DLD1 (cell line): ENCODE results near the gene LEFTY1.
"Not testable (repeated sequence)": the region's sequence is repeated elsewhere in the genome, so short reads cannot be mapped to it uniquely, and the experiment has no call there.

ENCODE experiments used
- in situ Hi-C: cut with HindIII; loops from 2 replicates; pipeline ENCODE4 v1.10.0; 2017; ENCODE audit warnings: low sequenced_read_pairs

Gene LEFTY1

DNA sequence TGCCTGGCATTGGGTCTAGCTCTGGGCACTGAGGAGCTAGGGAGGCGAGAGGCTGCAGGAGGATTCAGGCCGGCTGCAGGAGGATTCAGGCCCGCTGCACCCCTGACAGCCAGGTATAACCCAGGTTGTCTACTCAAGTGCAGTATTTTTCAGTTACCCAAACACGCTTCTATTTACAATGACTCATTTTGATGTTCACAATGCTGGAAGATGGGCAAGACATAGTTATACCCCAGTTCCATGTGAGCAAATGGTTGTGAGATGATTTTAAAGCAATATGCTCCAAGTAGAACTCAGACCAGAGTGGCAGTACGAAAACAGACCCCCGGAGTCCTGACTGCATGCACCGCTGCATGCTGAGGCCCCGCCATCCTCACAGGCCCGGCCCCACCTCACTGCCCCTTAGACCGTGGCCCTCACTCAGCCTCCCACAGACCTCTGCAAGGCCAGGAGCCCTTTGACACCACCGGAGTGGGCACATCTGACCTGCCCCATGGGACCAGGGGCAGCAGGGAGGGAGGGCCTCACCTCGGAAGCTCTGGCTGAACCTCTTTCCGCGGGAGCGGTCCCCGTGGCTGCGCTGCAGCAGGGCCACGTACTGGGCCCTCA lies 553 bp downstream of the LEFTY1 start:
- in situ Hi-C loops, result no loop called here

GRCh38 chr1:225887554-225888288 lies 1.2 kb downstream of the LEFTY1 start:
- in situ Hi-C loops, result not testable (repeated sequence)

- in situ Hi-C loops, result no loop called here
Observed at GRCh38 chr1:225887030-225887314, 2.0 kb downstream of the LEFTY1 start.

DNA sequence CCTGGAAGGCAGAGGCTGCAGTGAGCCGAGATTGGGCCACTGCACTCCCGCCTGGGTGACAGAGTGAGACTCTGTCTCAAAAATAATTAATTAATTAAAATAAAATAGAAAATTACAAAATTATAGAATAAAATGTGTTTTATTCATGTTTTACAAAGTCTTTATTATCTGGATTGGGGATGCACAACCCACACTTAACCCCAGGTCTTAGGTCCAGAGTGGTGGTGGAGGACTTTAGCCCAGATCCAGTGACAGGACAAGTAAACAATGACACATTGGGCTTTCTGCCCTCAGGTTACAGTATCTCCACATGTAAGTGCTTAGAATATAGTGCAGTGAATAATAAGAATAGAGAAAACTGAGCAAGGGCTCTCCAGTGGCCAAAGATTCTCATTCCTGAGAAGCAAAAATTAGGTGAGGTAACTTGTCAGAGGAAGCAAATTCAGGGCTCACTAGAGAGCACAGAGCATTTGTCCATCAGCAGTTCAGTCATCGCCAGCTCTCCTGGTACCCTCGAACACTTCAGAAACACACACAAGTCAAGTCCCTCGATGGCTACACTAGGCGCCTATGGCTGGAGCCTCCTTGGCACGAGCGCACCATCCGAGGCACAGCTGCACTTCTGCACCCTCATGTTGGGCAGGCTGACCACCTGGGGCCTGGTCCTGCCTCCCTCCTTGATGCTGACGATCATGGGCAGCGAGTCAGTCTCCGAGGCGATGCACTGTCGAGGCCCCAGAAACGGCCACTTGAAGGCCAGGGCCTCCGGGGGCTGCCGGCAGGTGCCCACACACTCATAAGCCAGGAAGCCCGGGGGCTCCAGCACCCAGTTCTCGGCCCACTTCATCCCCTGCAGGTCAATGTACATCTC lies 2.6 kb downstream of the LEFTY1 start:
- in situ Hi-C loops, result no loop called here

GRCh38 chr1:225885336-225885735 lies 3.6 kb downstream of the LEFTY1 start:
- in situ Hi-C loops, result no loop called here

DNA sequence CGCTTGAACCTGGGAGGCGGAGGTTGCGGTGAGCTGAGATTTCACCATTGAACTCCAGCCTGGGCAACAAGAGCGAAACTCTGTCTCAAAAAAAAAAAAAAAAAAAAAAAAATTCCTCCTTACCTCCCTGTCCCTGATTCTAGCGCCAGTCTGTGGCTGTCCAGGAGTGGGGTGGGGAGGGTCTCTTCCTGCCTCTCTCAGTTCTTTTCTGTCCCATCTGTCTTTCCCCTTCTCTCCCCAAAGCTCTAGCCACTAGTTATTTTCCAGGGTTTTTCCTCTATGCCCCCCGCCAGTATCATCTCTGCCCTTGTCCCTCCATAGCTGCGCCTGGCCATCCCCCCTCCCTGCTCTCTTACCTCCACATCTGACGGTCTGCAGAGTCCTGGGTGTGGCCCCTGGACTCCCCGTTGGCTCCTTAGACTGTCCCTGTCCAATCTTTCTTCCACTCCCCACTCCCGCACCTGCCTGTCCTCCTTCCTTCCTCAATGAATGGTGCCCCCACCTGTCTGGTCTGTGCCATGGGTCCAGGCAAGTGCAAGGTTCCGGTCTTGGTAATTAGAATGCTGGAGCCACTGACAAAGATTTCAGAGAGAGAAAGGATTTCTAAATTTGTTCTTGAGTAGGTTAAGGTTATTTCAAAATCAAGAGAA lies 5.2 kb downstream of the LEFTY1 start:
- in situ Hi-C loops, result no loop called here

DNA sequence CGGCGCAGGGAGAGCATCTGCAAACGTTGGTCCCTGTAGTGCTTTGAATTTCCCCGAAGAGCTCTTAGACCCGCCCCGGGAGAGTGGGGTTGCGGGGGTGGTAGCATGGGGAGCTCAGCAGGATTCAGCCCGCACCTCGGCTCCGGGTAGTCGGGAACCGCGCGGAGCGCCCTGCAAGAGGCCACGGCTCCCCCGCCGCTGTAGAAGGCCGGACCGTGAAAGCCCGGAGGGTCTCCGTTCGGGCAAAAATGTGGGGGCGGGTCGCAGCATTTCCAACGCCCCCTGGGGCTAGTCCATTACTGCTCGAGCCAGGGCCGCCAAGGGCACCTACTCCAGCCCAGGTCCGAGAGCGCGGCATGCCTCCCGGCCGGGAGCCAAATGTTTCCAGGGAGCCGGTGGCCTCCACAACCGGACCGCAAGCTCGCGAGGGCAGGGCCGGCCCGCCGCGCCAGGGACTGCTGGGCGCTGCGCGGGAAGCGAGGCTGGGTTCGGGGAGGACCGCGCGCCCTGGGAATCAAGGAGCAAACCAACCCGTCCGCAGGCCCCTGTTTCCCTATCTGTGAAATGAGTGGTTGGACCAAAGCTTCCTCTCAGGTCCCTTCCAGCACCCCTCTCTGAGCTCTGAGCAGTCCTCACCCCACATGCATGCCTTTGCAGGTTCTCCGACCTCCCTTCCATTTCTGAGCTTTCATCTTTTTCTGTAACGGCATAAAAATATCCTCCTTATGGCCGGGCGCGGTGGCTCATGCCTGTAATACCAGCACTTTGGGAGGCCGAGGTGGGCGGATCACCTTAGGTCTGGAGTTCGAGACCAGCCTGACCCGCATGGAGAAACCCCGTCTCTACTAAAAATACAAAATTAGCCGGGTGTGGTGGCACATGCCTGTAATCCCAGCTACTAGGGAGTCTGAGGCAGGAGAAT lies 6.0 kb downstream of the LEFTY1 start:
- in situ Hi-C loops, result no loop called here

- in situ Hi-C loops, result no loop called here
Observed at GRCh38 chr1:225881959-225882693, 6.8 kb downstream of the LEFTY1 start, which contains the start of gene TMEM63A. Gene TMEM63A, minus strand, starts transcription at chr1:225882380. Its CDS starts 4,800 bp downstream, at chr1:225877580.

DNA sequence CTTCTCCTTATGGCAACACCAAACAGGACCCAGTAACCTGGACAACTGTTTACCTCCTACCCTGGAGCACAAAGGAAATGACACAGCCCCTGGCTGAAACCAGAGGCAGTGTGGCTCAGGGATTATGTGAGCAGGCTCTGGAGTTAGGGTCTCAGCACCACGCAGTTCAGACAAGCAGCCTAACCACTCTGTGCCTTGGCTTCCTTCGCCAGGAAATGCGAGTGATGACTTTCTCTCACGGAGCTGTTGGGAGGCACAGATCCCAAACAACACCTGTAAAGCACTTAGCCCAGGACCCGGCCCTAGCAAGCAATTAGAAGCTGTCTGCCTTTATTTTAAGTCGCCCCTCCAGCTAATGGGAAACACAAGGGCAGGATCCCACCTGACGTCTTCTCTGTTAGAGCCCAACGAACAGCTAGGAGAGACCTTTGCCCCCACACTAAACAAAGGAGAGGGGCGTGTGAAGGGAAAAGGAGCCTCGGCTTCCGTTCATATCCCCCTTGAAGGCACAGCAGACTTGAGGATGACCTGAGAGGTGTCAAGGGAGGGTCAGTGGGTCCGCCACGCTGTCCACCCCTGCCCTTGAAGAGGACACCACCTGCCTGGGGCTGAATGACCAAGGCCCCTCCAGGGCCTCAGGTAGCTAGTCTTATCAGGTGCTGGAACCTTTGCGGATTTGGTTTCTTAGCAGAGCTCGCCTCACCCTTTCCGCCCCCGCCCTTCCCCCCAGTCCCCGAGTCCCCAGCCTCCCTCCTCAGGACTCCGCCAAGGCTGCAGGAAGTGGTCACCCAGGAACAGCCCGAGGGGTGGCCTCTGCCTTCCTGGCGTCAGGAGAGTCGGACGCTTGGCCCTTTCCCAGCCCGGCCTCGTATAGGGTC lies 7.6 kb downstream of the LEFTY1 start:
- in situ Hi-C loops, result no loop called here

DNA sequence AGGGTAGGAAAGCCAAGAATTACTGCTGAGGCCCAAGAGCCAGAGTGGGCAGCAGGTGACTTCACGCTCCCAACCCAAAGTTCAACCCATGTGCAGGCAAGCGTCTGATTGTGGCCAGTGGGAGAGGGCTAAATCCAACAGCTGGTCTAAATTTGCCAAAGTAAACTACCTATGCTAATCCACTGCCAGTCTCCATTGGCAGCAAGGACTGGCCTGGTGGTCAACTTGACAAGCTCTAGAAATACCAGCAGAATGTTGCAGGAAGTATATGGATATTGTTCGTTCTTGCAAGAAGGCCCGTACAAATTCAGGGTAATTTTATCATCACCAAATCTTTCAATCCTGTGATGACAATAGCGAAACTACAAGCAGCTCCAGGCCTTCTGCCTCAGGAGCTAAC lies 8.3 kb downstream of the LEFTY1 start:
- in situ Hi-C loops, result no loop called here

- in situ Hi-C loops, result no loop called here
Observed at GRCh38 chr1:225880222-225880588, 8.7 kb downstream of the LEFTY1 start.

DNA sequence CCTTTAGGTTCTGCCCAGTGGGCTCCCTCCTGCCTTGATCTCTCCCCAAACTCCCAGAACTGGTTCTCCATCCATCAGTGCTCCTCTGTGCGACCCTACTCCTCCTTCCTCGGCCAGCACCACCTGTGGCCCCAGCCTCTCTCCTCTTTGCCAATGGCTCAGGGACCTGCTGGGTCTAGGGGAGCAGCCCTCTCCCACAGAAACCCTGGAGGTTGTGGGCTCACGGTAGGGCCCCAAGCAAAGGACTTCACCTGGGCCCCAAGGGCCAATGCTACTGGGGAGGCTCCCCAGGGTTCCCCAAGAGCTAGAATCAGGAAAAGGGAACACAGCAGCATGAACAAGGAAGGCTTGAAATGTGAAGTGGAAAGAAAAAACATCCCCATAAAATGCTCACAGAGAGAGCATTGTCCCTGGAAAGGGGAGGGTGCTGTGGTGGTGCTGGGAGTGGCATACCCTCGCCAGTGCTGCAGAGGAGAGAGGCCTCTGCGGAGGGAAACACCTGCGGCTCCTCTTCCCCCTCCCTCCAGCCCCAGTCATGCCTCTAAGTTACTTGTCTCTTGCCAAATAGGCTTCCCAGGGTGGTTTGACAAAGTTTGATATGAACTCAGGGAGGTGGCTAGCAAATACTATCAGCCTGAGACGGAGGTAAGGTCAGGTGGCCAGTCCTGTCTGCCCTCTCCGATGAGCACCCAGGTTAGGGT lies 9.3 kb downstream of the LEFTY1 start:
- in situ Hi-C loops, result no loop called here

- in situ Hi-C loops, result no loop called here
Observed at GRCh38 chr1:225878282-225878681, 10.7 kb downstream of the LEFTY1 start.

DNA sequence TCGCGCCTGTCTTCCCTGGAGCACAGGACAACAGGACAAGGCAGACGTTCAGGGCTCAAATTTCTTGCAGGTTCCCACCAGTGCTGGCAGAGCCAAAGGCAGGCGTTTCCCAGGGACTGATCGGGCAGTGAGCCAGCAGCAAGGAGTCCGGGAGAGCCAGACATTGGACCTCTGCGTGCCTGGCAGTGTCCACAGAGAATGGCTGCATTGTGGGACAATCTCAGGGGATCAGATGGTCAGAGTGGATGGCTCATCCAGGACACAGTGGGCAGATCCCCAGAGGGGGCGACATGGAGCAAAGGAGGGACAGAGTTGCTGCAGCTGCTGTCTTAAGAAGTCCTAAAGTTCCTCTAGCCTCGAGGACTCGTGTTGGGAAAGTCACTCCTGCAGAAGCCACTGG lies 11.4 kb downstream of the LEFTY1 start:
- in situ Hi-C loops, result no loop called here

GRCh38 chr1:225876900-225877510 lies 11.9 kb downstream of the LEFTY1 start:
- in situ Hi-C loops, result no loop called here

DNA sequence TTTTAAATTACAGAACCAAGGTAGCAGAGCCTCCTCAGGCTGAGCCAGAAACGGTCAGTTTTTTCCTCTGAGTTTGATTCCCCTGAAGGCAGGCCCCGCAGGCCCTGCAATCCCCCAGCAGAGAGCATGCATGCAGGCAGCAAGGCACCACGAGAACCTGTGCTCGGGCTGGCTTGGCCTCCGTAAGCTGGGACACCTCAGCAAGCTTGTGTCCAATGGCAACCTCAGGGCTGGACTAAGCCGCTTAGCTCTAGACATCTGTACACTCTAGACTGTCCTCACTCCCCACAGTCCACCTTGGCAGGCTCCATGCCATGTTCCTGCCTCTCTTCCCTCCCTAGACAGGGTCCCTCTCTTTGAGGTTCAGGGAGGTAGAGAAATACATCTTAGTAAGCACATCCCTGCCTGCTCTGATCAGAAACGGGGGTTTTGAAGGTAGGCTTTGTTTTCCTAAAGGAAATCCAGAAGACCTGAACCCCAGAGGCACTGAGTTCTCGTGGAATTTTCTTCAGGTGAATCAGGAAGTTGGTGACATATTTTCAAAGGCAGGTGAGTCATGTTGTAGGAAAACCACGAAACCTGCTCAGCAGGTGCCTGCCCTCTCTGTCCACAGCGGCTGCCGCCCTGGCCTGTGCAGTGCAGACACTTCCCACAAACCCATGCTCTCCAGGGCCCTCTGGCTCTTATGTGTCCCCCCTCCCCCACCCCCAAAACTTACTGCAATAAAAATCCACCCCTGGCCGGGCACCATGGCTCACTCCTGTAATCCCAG lies 13.7 kb downstream of the LEFTY1 start:
- in situ Hi-C loops, result no loop called here

- in situ Hi-C loops, result no loop called here
Observed at GRCh38 chr1:225874431-225874830, 14.5 kb downstream of the LEFTY1 start.
